Measurements from ENCODE around the gene GNPAT. TPM values are rescaled to one million over a fixed set of nuclear protein-coding genes. Genes with fewer than 3 reads are reported as not detected.
A peak's percentile ranks its signal among the peaks of the same experiment; 100 is the strongest.

Gene GNPAT
- total RNA-seq = 49.0 TPM
- long read RNA-seq, transcript GNPAT-201 (16 exons, 2,643 nt) = major isoform, 169 of 218 reads
- long read RNA-seq, partial matches to known transcripts = 14 of 218 reads
- long read RNA-seq, other reads (novel, unspliced or antisense) = 35 of 218 reads

GRCh38 chr1:231240883-231241735, at the start of gene GNPAT:
Gene GNPAT (plus strand): TSS chr1:231241212. CDS start chr1:231241379, 167 bp downstream.
- peak; percentile 95 for DNase-seq (ENCODE audit: low spot score)
- intact Hi-C loops (cut with DNase I) = loop anchor here (5.0 kb wide), 1 partner anchor 96 kb away; the partner anchor contains the start of genes EXOC8 and SPRTN

- intact Hi-C loops (cut with DNase I) = no loop called here
- peak; percentile 76 for DNase-seq (ENCODE audit: low spot score)
Observed at GRCh38 chr1:231192620-231193163, 48.3 kb upstream of the GNPAT start.

GRCh38 chr1:231193710-231194340, 47.2 kb upstream of the GNPAT start:
- DNase-seq (ENCODE audit: low spot score) = peak; percentile 64

DNA sequence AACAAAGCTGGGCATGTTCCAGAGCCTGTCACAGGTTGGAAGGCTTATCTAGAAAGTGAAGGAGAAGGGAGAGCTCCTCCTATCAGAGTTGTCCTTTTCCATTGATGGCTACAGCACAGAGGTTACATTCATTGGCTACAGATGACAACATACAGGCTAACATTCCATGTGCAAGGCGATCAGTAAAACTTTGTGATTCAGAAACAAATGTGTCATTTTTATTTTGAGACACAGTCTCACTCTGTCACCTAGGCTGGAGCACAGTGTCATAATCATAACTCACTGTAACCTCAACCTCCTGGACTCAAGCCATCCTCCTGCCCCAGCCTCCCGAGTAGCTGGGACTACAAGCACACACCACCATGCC, 46.6 kb upstream of the GNPAT start:
- no peak for DNase-seq (ENCODE audit: low spot score)

More at GRCh38 chr1:231193710-231194340, 47.2 kb upstream of the GNPAT start:
- intact Hi-C loops (cut with DNase I) = no loop called here

DNA sequence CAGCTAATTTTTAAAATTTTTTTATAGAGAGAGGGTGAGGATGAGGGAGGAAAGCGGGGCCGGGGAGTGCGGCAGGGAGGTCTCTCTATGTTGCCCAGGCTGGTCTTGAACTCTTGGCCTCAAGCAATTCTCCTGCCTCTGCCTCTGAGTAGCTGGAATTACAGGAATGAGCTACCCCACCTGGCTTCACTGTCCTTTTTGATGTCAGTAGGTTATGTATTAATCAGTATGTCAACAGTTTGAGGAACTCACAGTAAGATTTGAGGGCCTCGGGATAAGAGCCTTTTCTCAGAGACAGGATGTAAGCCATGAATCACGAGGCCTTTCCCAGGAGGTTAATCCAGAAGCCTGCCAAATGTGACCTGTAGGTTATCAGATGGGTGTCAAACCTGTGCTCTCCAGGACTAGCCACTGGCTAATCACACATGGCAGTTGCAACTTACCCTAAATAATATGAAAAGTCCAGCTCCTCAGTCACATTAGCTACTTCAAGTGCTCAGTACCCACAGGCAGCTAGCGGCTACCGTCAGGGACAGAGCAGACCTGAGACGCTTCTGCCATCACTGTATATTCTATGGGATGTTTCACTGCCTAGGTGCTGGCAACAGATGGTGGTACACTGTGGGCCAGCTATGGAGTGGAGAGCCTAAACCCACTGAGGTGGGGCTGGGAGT, 46.0 kb upstream of the GNPAT start:
- DNase-seq (ENCODE audit: low spot score) = peak; percentile 27
- intact Hi-C loops (cut with DNase I) = no loop called here

More for the DNA sequence above, 46.6 kb upstream of the GNPAT start:
- intact Hi-C loops (cut with DNase I) = no loop called here

- intact Hi-C loops (cut with DNase I) = no loop called here
Observed at GRCh38 chr1:231196307-231196706, 44.7 kb upstream of the GNPAT start.

DNA sequence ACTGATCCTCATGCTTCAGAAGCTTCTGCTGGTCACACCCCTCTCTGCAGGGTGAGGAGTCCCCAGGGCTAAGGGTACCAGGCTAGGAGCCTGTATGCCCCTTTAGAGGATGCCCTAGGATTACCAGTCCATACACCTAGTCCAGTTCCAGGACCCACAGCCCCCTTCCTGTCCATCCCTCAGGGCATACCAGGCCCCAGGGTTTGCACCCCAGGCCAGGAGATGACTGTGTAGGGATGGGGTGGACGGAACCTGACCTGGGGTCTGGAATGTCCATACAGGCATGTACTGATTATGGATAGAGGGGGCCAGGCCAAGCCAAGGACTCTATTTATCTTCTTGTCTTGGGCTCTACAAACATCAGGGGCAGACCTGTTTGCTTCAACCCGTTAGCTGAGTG, 44.3 kb upstream of the GNPAT start:
- intact Hi-C loops (cut with DNase I) = no loop called here
- peak; percentile 56 for DNase-seq (ENCODE audit: low spot score)

More at GRCh38 chr1:231196307-231196706, 44.7 kb upstream of the GNPAT start:
- DNase-seq (ENCODE audit: low spot score) = peak; percentile 35

DNA sequence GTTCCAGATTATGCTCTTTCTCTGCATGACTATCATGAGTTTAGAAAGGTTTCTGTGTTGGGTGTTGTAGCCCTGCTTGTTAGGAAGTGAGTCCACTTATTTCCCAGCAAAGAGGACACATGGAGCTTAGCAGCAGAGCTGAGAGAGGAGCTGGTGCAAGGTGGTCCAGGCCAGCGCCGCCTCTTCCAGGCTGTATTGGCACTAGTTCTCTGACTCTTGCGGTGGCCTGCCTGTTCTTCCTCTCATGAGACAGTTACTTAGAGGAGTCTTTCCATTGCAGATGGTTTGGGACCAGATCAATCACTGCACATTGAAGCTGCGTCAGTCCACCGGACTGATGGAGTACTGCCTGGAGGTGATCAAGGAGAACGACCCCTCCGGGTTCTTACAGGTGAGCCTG, 41.1 kb upstream of the GNPAT start:
- intact Hi-C loops (cut with DNase I) = no loop called here
- no peak for DNase-seq (ENCODE audit: low spot score)

DNA sequence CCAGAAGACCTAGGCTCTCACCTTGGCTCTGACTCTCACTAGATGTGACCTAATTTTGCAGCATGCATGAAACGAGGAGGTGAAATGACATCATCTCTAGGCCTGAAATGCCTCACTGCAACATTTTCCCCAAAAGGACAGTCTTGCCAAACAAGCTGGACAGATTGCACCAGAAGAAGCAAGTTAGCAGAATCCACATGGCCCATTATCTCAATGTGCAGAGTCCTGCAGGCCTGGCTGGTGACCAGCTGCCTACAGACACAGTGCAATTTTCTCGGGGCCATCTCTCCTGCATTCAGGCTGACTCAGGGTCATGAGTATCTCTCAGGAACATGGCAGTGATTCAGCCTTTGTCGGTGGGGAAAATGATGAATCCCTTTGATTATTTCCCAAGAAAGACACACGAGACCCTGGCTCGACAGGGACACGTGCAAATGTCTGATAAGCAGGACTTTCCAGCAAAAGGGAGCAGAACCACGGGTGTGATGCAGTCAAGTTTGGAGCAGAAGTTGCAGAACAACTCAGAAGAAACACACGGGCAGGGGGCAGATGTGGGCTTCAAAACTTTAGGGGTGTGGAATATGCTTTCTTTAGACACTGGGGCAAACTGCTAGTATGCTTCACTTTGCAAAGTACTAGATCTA, 40.5 kb upstream of the GNPAT start:
- no peak for DNase-seq (ENCODE audit: low spot score)
- intact Hi-C loops (cut with DNase I) = no loop called here

- no peak for DNase-seq (ENCODE audit: low spot score)
- intact Hi-C loops (cut with DNase I) = no loop called here
Observed at GRCh38 chr1:231201375-231201978, 39.5 kb upstream of the GNPAT start.

DNA sequence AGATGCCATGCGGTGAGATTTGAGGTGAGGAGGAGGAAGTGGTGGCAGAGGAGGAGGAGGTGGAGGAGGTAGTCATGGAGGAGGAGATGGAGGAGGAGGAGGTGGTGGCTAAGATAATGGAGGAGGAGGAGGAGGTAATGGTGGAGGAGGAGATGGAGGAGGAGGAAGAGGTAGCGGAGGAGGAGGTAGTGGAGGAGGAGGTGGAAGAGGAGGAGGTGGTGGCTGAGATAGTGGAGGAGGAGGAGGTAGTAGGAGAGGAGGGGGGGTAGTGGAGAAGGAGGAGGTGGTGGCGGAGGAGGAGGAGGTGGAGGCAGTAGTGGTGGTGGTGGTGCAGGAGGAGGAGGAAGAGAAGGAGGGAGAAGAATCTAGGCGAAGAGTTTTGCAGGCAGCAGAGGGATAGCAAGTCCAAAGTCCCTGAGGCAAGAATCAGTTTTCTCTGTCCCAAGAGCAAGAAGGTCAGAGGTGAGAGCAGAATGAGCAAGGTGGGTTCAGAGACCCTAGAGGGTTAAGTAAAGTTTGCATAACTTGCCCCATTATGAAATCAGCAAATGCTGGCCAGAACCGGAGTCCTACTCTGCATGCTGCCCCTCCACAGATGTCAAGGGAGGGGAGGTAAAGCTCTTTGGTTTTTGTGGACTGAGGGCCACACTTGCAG, 38.9 kb upstream of the GNPAT start:
- intact Hi-C loops (cut with DNase I) = no loop called here

DNA sequence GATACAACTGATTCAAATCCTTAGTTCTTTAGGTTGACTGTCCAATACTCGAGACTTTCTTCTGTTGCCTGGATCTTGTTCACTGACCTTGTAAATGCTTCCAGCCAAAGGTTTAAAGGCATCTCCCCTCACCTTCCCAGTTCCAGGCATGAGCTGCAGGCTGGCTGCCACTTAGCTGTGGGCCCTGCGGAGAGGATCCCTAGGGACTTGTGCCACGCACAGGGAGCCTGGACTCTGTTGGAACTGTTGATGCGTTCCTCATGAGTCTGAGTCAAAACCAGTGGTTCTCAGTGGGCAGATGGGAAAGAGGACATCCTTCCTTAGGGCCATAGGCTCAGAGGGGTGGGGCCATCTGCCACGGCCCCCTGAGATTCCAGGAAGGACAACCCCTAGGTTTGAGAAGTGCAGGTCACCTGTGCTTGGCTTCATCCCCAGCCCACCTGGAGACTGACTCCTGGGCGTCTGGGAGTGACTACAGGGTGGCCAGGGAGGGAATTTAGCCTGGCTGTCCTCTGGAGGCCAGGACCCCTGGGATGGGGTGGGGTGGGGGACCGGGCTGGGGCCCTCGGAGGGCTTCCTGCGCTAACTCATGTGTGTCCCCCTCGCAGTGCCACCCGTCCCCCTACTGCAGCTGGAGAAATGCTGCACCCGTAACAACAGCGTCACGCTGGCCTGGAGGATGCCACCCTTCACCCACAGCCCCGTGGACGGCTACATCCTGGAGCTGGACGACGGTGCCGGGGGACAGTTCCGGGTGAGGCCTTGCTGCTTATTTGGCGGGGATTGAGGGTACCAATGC, 37.6 kb upstream of the GNPAT start:
- DNase-seq (ENCODE audit: low spot score) = no peak
- intact Hi-C loops (cut with DNase I) = no loop called here

More for the DNA sequence above, 38.9 kb upstream of the GNPAT start:
- DNase-seq (ENCODE audit: low spot score) = no peak

GRCh38 chr1:231206856-231207255, 34.2 kb upstream of the GNPAT start:
- intact Hi-C loops (cut with DNase I) = no loop called here
- no peak for DNase-seq (ENCODE audit: low spot score)

DNA sequence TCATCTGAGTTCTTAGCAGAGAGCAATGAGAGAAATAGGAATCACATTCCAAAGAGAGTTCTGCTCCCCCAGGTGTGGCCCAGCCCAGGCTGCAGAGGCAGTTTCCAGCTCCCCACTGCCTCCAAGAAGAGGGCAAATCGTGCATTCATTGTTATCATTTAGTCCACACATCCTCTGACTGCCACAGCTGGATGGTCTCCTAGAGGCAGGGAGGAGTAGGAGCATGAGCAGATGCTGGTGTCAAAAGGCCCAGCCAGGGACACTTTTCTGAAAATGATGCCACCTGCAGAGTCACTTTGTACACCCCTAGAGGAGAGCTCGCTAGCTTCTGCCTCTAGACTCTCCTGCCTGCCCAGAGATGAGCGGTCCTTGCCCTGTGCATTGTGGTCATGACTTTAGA, 33.6 kb upstream of the GNPAT start:
- no peak for DNase-seq (ENCODE audit: low spot score)
- intact Hi-C loops (cut with DNase I) = no loop called here

GRCh38 chr1:231208980-231209379, 32.0 kb upstream of the GNPAT start:
- intact Hi-C loops (cut with DNase I) = no loop called here
- DNase-seq (ENCODE audit: low spot score) = no peak

DNA sequence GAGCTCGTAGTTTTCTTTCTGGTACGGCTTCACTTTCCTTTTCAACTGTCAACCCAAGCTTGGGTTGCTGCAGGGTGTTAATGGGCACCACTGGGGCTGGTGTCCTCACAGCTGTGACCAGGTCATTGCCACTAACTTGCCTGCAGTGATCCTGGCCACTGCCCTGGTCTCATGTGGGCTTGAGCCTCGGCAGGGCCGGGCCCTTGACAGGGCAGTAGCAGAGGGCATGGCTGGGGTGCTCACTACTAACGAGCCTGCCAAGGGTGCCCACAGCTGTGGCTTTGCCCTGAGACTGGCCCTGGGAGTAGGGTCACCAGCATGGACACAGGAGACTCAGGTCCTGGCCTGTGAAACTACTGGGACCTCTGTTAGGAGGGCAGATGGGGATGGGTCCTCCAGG, 31.5 kb upstream of the GNPAT start:
- intact Hi-C loops (cut with DNase I) = no loop called here
- DNase-seq (ENCODE audit: low spot score) = no peak

- no peak for DNase-seq (ENCODE audit: low spot score)
- intact Hi-C loops (cut with DNase I) = loop anchor here (2.0 kb wide), 2 partner anchors 293 to 411 kb away; no protein-coding TSS in a partner anchor
Observed at GRCh38 chr1:231210126-231210525, 30.9 kb upstream of the GNPAT start.

All from cardiac septum (tissue), 1 donor.